Measurements from ENCODE around the gene PFAS. TPM values are rescaled to one million over a fixed set of nuclear protein-coding genes. Genes with fewer than 3 reads are reported as not detected.

Gene PFAS
- total RNA-seq, 1 experiment from 2014 or later = 246 TPM

DNA sequence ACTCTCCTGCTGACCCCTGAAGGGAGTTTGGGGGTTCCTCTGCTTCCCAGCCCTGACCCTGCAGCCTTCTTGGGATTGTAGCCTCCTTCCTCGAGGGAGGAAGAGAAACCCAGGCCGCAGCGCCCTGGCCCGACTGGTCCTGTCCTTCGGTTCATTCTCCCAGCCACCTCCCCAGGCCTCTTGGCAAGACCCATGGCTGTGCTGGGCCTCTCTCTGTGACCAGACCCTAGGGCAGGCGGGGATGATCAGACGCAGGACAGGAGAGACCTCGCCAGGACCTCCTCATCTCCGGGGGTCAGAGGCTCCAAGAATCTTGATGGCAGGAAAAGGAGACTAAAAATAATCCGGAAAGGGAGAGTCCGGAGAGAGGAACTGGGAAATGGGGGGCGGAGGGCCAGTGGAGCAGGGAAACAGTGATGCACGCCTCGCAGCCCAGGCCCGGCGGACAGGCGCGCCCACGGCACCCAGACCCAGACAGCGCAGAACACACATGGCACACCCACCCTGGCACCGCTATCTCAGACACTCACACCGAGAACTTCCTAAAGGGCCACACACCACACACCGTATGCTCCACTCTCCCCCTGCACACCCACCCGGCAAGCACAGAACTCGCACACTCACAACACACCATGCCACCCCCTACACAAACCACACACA lies 62.2 kb downstream of the PFAS start (continued):
- no peak for TF ChIP-seq IRF2 (CRISPR knock-in tag; IDR thresholded peaks at IDR 0.05; ENCODE audit: borderline replicate concordance, low read depth)
- TF ChIP-seq NR2C2 (CRISPR knock-in tag; IDR thresholded peaks at IDR 0.05) = no peak
- TF ChIP-seq GTF2I (CRISPR knock-in tag; conservative IDR thresholded peaks at IDR 0.05) = no peak
- TF ChIP-seq, protein P1, sequence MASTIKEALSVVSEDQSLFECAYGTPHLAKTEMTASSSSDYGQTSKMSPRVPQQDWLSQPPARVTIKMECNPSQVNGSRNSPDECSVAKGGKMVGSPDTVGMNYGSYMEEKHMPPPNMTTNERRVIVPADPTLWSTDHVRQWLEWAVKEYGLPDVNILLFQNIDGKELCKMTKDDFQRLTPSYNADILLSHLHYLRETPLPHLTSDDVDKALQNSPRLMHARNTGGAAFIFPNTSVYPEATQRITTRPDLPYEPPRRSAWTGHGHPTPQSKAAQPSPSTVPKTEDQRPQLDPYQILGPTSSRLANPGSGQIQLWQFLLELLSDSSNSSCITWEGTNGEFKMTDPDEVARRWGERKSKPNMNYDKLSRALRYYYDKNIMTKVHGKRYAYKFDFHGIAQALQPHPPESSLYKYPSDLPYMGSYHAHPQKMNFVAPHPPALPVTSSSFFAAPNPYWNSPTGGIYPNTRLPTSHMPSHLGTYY (CRISPR knock-in tag; IDR thresholded peaks at IDR 0.05) = no peak

DNA sequence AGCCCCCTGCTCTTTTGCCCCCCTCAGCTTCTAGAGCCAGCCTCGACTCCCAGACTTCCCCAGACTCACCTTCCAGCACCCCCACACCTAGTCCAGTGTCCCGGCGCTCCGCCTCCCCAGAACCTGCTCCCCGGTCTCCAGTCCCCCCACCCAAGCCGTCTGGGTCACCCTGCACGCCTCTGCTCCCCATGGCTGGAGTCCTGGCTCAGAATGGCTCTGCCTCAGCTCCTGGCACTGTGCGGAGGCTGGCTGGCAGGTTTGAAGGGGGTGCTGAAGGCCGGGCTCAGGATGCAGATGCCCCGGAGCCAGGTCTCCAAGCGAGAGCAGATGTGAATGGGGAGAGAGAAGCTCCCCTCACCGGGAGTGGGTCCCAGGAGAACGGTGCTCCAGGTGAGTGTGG lies 63.2 kb downstream of the PFAS start:
- Mint-ChIP-seq H3K36me3 (no peaks in the 10 kb centered on the region), H3K4me1 (peaks cover 35% of the 10 kb centered on the region), H3K4me3 (no peak overlapping the region), H3K27ac (no peak overlapping the region), H3K9me3 (no peaks in the 10 kb centered on the region), H3K27me3 (ENCODE audit: low read depth) (peaks cover 33% of the 10 kb centered on the region)
- TF ChIP-seq FOXP1 (CRISPR knock-in tag; IDR thresholded peaks at IDR 0.05; ENCODE audit: borderline replicate concordance) (no peak), SMAD3 (CRISPR knock-in tag; IDR thresholded peaks at IDR 0.05; ENCODE audit: borderline replicate concordance) (no peak), E2F5 (CRISPR knock-in tag; IDR thresholded peaks at IDR 0.05) (no peak), ZNF423 (CRISPR knock-in tag; IDR thresholded peaks at IDR 0.05) (no peak), GTF2I (CRISPR knock-in tag; conservative IDR thresholded peaks at IDR 0.05) (no peak), ELF4 (CRISPR knock-in tag; IDR thresholded peaks at IDR 0.05; ENCODE audit: low read depth) (no peak), CREM (CRISPR knock-in tag; IDR thresholded peaks at IDR 0.05) (no peak), CTCF (IDR thresholded peaks at IDR 0.05) (no peak), ZNF121 (CRISPR knock-in tag; IDR thresholded peaks at IDR 0.05) (no peak), MLX (CRISPR knock-in tag; IDR thresholded peaks at IDR 0.05) (no peak), NFYB (CRISPR knock-in tag; conservative IDR thresholded peaks at IDR 0.05; ENCODE audit: low read depth) (no peak), NFE2L1 (CRISPR knock-in tag; IDR thresholded peaks at IDR 0.05) (no peak), EMX1 (CRISPR knock-in tag; IDR thresholded peaks at IDR 0.05) (no peak), KAT7 (CRISPR knock-in tag; IDR thresholded peaks at IDR 0.05; ENCODE audit: borderline replicate concordance) (no peak)
- TF ChIP-seq, protein P2, sequence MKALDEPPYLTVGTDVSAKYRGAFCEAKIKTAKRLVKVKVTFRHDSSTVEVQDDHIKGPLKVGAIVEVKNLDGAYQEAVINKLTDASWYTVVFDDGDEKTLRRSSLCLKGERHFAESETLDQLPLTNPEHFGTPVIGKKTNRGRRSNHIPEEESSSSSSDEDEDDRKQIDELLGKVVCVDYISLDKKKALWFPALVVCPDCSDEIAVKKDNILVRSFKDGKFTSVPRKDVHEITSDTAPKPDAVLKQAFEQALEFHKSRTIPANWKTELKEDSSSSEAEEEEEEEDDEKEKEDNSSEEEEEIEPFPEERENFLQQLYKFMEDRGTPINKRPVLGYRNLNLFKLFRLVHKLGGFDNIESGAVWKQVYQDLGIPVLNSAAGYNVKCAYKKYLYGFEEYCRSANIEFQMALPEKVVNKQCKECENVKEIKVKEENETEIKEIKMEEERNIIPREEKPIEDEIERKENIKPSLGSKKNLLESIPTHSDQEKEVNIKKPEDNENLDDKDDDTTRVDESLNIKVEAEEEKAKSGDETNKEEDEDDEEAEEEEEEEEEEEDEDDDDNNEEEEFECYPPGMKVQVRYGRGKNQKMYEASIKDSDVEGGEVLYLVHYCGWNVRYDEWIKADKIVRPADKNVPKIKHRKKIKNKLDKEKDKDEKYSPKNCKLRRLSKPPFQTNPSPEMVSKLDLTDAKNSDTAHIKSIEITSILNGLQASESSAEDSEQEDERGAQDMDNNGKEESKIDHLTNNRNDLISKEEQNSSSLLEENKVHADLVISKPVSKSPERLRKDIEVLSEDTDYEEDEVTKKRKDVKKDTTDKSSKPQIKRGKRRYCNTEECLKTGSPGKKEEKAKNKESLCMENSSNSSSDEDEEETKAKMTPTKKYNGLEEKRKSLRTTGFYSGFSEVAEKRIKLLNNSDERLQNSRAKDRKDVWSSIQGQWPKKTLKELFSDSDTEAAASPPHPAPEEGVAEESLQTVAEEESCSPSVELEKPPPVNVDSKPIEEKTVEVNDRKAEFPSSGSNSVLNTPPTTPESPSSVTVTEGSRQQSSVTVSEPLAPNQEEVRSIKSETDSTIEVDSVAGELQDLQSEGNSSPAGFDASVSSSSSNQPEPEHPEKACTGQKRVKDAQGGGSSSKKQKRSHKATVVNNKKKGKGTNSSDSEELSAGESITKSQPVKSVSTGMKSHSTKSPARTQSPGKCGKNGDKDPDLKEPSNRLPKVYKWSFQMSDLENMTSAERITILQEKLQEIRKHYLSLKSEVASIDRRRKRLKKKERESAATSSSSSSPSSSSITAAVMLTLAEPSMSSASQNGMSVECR (CRISPR knock-in tag; IDR thresholded peaks at IDR 0.05; ENCODE audit: borderline replicate concordance) = no peak
- TF ChIP-seq, protein P3, sequence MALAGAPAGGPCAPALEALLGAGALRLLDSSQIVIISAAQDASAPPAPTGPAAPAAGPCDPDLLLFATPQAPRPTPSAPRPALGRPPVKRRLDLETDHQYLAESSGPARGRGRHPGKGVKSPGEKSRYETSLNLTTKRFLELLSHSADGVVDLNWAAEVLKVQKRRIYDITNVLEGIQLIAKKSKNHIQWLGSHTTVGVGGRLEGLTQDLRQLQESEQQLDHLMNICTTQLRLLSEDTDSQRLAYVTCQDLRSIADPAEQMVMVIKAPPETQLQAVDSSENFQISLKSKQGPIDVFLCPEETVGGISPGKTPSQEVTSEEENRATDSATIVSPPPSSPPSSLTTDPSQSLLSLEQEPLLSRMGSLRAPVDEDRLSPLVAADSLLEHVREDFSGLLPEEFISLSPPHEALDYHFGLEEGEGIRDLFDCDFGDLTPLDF (CRISPR knock-in tag; IDR thresholded peaks at IDR 0.05) = no peak
- TF ChIP-seq, protein P1 (CRISPR knock-in tag; IDR thresholded peaks at IDR 0.05) = no peak
- ATAC-seq (no peak), DNase-seq (ENCODE audit: low spot score) (no peak)
- POLR2A ChIA-PET = no interaction called here
- CTCF ChIA-PET = interaction anchor here (0.7 to 3.3 kb wide), 5 partner anchors 11 to 89 kb away, joined by 3 to 13 read pairs (median 9); no protein-coding TSS in a partner anchor

Data from WTC11 (cell line).